ENCODE measurements around the gene KCNG4. TPM values are rescaled to one million over a fixed set of nuclear protein-coding genes. Genes with fewer than 3 reads are reported as not detected.

The KCNG4 gene
- total and polyA plus RNA-seq, 2 donors (not counting 3 experiments of a cell fraction or from before 2014, with no cell fraction given) = not detected

GRCh38 chr16:84182680-84183571 is 56.9 kb downstream of the KCNG4 start:
- Histone ChIP-seq H3K4me2 (ENCODE audit: insufficient read depth, low read length) (no peak overlapping the region), H3K9ac (replicated peaks; ENCODE audit: extremely low read depth, insufficient read depth, low read length) (no peak overlapping the region), H3K4me3 (replicated peaks in 1 of 3; ENCODE audit: insufficient read depth in 1 of 3, low read depth in 1 of 3, low read length in 3 of 3) (no peak overlapping the region), H3K9me3 (replicated peaks; ENCODE audit: control insufficient read depth, insufficient read depth, low read length) (no peaks in the 10 kb centered on the region), H3K79me2 (ENCODE audit: control insufficient read depth, insufficient read depth, low read length) (peaks cover 23% of the 10 kb centered on the region), H3K9me1 (replicated peaks; ENCODE audit: control insufficient read depth, extremely low read depth, insufficient read depth, low read length) (no peaks in the 10 kb centered on the region), H3K27ac (ENCODE audit: insufficient read depth, low read depth, low read length) (no peak overlapping the region), H2AFZ (ENCODE audit: low read depth, low read length) (no peak overlapping the region), H3K27me3 (ENCODE audit: control insufficient read depth in 2 of 2, insufficient read depth in 2 of 2, low read length in 2 of 2) (no peaks in the 10 kb centered on the region), H3K36me3 (ENCODE audit: control insufficient read depth in 2 of 2, extremely low read depth in 1 of 2, insufficient read depth in 2 of 2, low read length in 2 of 2) (peaks cover 6 to 43% of the 10 kb centered on the region in 2 experiments), H3K4me1 (ENCODE audit: control insufficient read depth, extremely low read depth, insufficient read depth, low read length) (peaks cover 18% of the 10 kb centered on the region), H4K20me1 (replicated peaks; ENCODE audit: control insufficient read depth, extremely low read depth, insufficient read depth, low read length) (no peaks in the 10 kb centered on the region)
- DNase-seq (ENCODE audit: low read depth, low spot score) (no peak), FAIRE-seq (no peak)
- POLR2A ChIA-PET = no interaction called here
- dilution Hi-C loops (cut with MboI; ENCODE audit: extremely low pct_ligation_motif_present, low sequenced_read_pairs) = no loop called here
- intact Hi-C loops (cut with micrococcal nuclease) = no loop called here
- no TSS peak for BruUV-seq (replicated peaks)
- CTCF ChIA-PET = no interaction called here
- no peak for TF ChIP-seq FOS (IDR thresholded peaks at IDR 0.05; ENCODE audit: borderline replicate concordance, insufficient read depth, low read length)
- TF ChIP-seq EZH2 (IDR thresholded peaks at IDR 0.05; ENCODE audit: borderline replicate concordance, low read depth, low read length, severe bottlenecking) = no peak
- no peak for TF ChIP-seq GATA2 (IDR thresholded peaks at IDR 0.05; ENCODE audit: insufficient read depth, insufficient read length, low read depth, low read length)
- no peak for TF ChIP-seq MYC (IDR thresholded peaks at IDR 0.05; ENCODE audit: low read depth, low read length)
- no peak for TF ChIP-seq JUN (IDR thresholded peaks at IDR 0.05; ENCODE audit: borderline replicate concordance, insufficient read depth, insufficient read length, low read depth)
- TF ChIP-seq CTCF (IDR thresholded peaks at IDR 0.05; ENCODE audit: extremely low read depth in 1 of 2, insufficient read depth in 1 of 2, low read depth in 1 of 2, low read length in 2 of 2) = no peak
- no peak for TF ChIP-seq POLR2AphosphoS5 (IDR thresholded peaks at IDR 0.05; ENCODE audit: insufficient read depth, low read depth, low read length)
- no peak for TF ChIP-seq MAX (IDR thresholded peaks at IDR 0.05; ENCODE audit: insufficient read depth, insufficient read length)
- TF ChIP-seq POLR2A (IDR thresholded peaks at IDR 0.05; ENCODE audit: low read depth, low read length) = no peak
